Endothelial cell of umbilical vein (primary cell): ENCODE measurements around the gene ZNF366. TPM values are rescaled to one million over a fixed set of nuclear protein-coding genes. Genes with fewer than 3 reads are reported as not detected.

Source experiments
- BruUV-seq: library from RNA; stranded (reverse); fragments of 400-500 nt; replicated peaks from 2 replicates; lab custom pipeline; 2021; lab: Mats Ljungman, UMichigan
- CTCF ChIA-PET: fragments of 300-600, 350-600 bp; sonication (Branson Sonifier 250); formaldehyde crosslinking; loops from one replicate; lab custom pipeline; 2021; ENCODE audit warnings: antibody characterized with exemption, inconsistent platforms; lab: Charles Lee
- POLR2A ChIA-PET: fragments of 300-600, 350-600 bp; sonication (Branson Sonifier 250); formaldehyde crosslinking; loops from one replicate; lab custom pipeline; 2021; ENCODE audit warnings: antibody characterized with exemption, inconsistent platforms; lab: Charles Lee
- DNase-seq: peaks from one replicate; pipeline ENCODE4 v3.0.0-alpha.2; 2011; ENCODE audit warnings: low read depth, low spot score
- FAIRE-seq: peaks from 2 replicates; lab custom pipeline; 2011; peaks lifted over from hg19 to GRCh38; lab: Jason Lieb, UNC
- H2AFZ ChIP-seq: 2 replicates; pipeline ENCODE4 v1.6.0; 2012; ENCODE audit warnings: low read depth, low read length, control low read depth, inconsistent platforms
- H3K27ac ChIP-seq: 2 replicates; pipeline ENCODE4 v1.5.1; 2011; ENCODE audit warnings: low read depth, mild to moderate bottlenecking, control low read depth, low read length, moderate library complexity; ENCODE audit not compliant: insufficient read depth
- H3K27me3 ChIP-seq, 2 experiments: 2 replicates each; pipeline versions ENCODE4 v1.6.0 to v1.6.1; 2011; ENCODE audit warnings: low read length in 2 of 2, mixed read lengths in 1 of 2; ENCODE audit not compliant: control insufficient read depth in 2 of 2, insufficient read depth in 2 of 2
- H3K36me3 ChIP-seq, 2 experiments: 2 replicates in 1 of 2; 3 replicates in 1 of 2; pipeline ENCODE4 v1.5.1; 2011; ENCODE audit warnings: low read length in 2 of 2, mild to moderate bottlenecking in 1 of 2, moderate library complexity in 1 of 2; ENCODE audit not compliant: control insufficient read depth in 2 of 2, insufficient read depth in 2 of 2; ENCODE audit errors: extremely low read depth in 1 of 2
- H3K4me1 ChIP-seq: 3 replicates; pipeline ENCODE4 v1.5.1; 2011; ENCODE audit warnings: mild to moderate bottlenecking, low read length; ENCODE audit not compliant: control insufficient read depth, insufficient read depth; ENCODE audit errors: extremely low read depth
- H3K4me2 ChIP-seq: 2 replicates; pipeline ENCODE4 v1.6.1; 2011; ENCODE audit warnings: low read length, control low read depth, mixed read lengths; ENCODE audit not compliant: insufficient read depth
- H3K4me3 ChIP-seq, 3 experiments: fragments of 200-600 bp in 1 of 3; sonication (generic), shearing (Covaris generic) in 1 of 3; replicated peaks in 1 of 3; 2 replicates each; pipeline ENCODE4 v1.5.1; 2011 to 2016; ENCODE audit warnings: control low read depth in 3 of 3, low read length in 3 of 3, mild to moderate bottlenecking in 2 of 3, inconsistent platforms in 1 of 3, low read depth in 1 of 3, moderate library complexity in 1 of 3; ENCODE audit not compliant: insufficient read depth in 1 of 3
- H3K79me2 ChIP-seq: 2 replicates; pipeline ENCODE4 v1.6.0; 2012; ENCODE audit warnings: low read length, inconsistent platforms; ENCODE audit not compliant: control insufficient read depth, insufficient read depth
- H3K9ac ChIP-seq: replicated peaks from 2 replicates; pipeline ENCODE3; 2011; ENCODE audit warnings: low read length, control low read depth; ENCODE audit not compliant: insufficient read depth; ENCODE audit errors: extremely low read depth
- H3K9me1 ChIP-seq: replicated peaks from 3 replicates; pipeline ENCODE4 v1.6.0; 2011; ENCODE audit warnings: mild to moderate bottlenecking, low read length; ENCODE audit not compliant: control insufficient read depth, insufficient read depth; ENCODE audit errors: extremely low read depth
- H3K9me3 ChIP-seq: replicated peaks from 2 replicates; pipeline ENCODE4 v1.5.1; 2012; ENCODE audit warnings: low read length, inconsistent platforms; ENCODE audit not compliant: control insufficient read depth, insufficient read depth
- H4K20me1 ChIP-seq: replicated peaks from 2 replicates; pipeline ENCODE3; 2011; ENCODE audit warnings: mild to moderate bottlenecking, low read length; ENCODE audit not compliant: control insufficient read depth, insufficient read depth; ENCODE audit errors: extremely low read depth
- EZH2 ChIP-seq: IDR thresholded peaks from 2 replicates; pipeline ENCODE4 v1.6.1; 2012; ENCODE audit warnings: borderline replicate concordance, low read depth, mild to moderate bottlenecking, moderate library complexity, low read length, inconsistent platforms; ENCODE audit not compliant: severe bottlenecking
- FOS ChIP-seq: IDR thresholded peaks from 2 replicates; pipeline ENCODE4 v1.6.1; 2011; ENCODE audit warnings: mild to moderate bottlenecking, low read length, moderate library complexity, borderline replicate concordance; ENCODE audit not compliant: insufficient read depth
- GATA2 ChIP-seq: IDR thresholded peaks from 2 replicates; pipeline ENCODE4 v1.7.0; 2011; ENCODE audit warnings: low read depth, mild to moderate bottlenecking, moderate library complexity, mixed read lengths, low read length; ENCODE audit not compliant: insufficient read length, insufficient read depth
- JUN ChIP-seq: IDR thresholded peaks from 2 replicates; pipeline ENCODE4 v1.6.1; 2011; ENCODE audit warnings: borderline replicate concordance, low read depth; ENCODE audit not compliant: insufficient read length, insufficient read depth
- MAX ChIP-seq: IDR thresholded peaks from 2 replicates; pipeline ENCODE4 v1.6.1; 2011; ENCODE audit not compliant: insufficient read depth, insufficient read length
- MYC ChIP-seq: IDR thresholded peaks from one replicate; pipeline ENCODE4 v1.6.1; 2011; ENCODE audit warnings: mild to moderate bottlenecking, low read depth, low read length
- POLR2A ChIP-seq: IDR thresholded peaks from 2 replicates; pipeline ENCODE4 v1.6.1; 2012; ENCODE audit warnings: low read depth, mild to moderate bottlenecking, control low read depth, low read length
- POLR2AphosphoS5 ChIP-seq: IDR thresholded peaks from 2 replicates; pipeline ENCODE4 v1.6.1; 2012; ENCODE audit warnings: low read depth, mild to moderate bottlenecking, control low read depth, low read length, moderate library complexity; ENCODE audit not compliant: insufficient read depth
- dilution Hi-C: fragments of 300-500 bp; cut with MboI; formaldehyde crosslinking; loops from one replicate; pipeline ENCODE4 v1.15.0; 2019; ENCODE audit warnings: low sequenced_read_pairs; ENCODE audit not compliant: extremely low pct_ligation_motif_present
- intact Hi-C: fragments of 100-400 bp; cut with micrococcal nuclease; formaldehyde crosslinking; loops from one replicate; pipeline ENCODE4 v1.10.0; 2022
- polyA plus RNA-seq, 4 experiments: library from polyadenylated mRNA; depleted of rRNA in 3 of 4; stranded (reverse) in 3 of 4; unstranded in 1 of 4; fragments of >200 nt; gene quantifications; 2 replicates each; pipeline versions ENCODE4 v1.2.1 to v1.2.3, GENCODE V29; 2011 to 2012; ENCODE audit warnings: missing spikeins in 1 of 4
- total RNA-seq: library from RNA; stranded (reverse); gene quantifications from 2 replicates; pipeline ENCODE4 v1.2.3, GENCODE V29; 2021
- TF ChIP-seq, protein P1 (sequence below), 2 donors: IDR thresholded peaks; 1 replicate in 1 of 2; 2 replicates in 1 of 2; pipeline ENCODE4 v1.5.1; 2011; ENCODE audit warnings: low read length in 2 of 2, mild to moderate bottlenecking in 2 of 2, moderate library complexity in 2 of 2, control low read depth in 1 of 2, inconsistent platforms in 1 of 2, low read depth in 1 of 2; ENCODE audit not compliant: insufficient read depth in 1 of 2; ENCODE audit errors: extremely low read depth in 1 of 2

ZNF366 gene
- total and polyA plus RNA-seq, 2 donors (not counting 3 experiments of a cell fraction or from before 2014, with no cell fraction given): 1.3 to 4.1 TPM

DNA sequence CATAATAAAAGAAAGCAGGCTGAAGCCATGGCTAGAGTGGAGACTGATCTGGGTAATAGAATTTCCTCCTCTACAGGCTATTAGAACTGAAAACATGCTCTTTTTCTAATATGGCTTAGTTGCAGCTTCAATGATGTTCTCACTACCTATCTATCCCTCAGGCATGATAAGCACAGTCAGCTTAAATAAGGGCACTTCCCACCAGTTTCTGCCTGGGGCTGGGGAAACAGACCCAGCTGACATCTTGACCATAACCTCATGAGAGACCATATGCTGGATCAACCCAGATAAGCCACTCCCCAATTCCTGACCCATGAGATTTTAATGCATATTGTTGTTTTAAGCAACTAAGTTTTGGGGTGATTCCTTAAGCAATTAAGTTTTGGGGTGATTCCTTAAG lies 81.2 kb downstream of the ZNF366 start:
- H3K27ac ChIP-seq: no peak overlapping the region
- DNase-seq (no peak), FAIRE-seq (no peak)
- H4K20me1 ChIP-seq: no peaks in the 10 kb centered on the region
- no peaks in the 10 kb centered on the region for H3K9me1 ChIP-seq
- no peaks in the 10 kb centered on the region for H3K79me2 ChIP-seq
- H3K27me3 ChIP-seq: no peaks in the 10 kb centered on the region
- POLR2A ChIA-PET: no interaction called here
- H2AFZ ChIP-seq: no peak overlapping the region
- intact Hi-C loops (no loop called here), dilution Hi-C loops (no loop called here)
- TF ChIP-seq JUN (no peak), MAX (no peak), EZH2 (no peak), MYC (no peak)
- TF ChIP-seq, protein P1, sequence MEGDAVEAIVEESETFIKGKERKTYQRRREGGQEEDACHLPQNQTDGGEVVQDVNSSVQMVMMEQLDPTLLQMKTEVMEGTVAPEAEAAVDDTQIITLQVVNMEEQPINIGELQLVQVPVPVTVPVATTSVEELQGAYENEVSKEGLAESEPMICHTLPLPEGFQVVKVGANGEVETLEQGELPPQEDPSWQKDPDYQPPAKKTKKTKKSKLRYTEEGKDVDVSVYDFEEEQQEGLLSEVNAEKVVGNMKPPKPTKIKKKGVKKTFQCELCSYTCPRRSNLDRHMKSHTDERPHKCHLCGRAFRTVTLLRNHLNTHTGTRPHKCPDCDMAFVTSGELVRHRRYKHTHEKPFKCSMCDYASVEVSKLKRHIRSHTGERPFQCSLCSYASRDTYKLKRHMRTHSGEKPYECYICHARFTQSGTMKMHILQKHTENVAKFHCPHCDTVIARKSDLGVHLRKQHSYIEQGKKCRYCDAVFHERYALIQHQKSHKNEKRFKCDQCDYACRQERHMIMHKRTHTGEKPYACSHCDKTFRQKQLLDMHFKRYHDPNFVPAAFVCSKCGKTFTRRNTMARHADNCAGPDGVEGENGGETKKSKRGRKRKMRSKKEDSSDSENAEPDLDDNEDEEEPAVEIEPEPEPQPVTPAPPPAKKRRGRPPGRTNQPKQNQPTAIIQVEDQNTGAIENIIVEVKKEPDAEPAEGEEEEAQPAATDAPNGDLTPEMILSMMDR (IDR thresholded peaks at IDR 0.05; ENCODE audit: extremely low read depth in 1 of 2, insufficient read depth in 1 of 2, low read depth in 1 of 2, low read length in 2 of 2): no peak
- no peaks in the 10 kb centered on the region for H3K4me1 ChIP-seq
- H3K4me2 ChIP-seq: no peak overlapping the region
- H3K9ac ChIP-seq: no peak overlapping the region
- CTCF ChIA-PET: interaction anchor here (1.2 kb wide), 1 partner anchor 60 kb away, joined by 4 read pairs; no protein-coding TSS in a partner anchor
- H3K4me3 ChIP-seq: no peak overlapping the region
- no peaks in the 10 kb centered on the region for H3K9me3 ChIP-seq
- no TSS peak for BruUV-seq
- H3K36me3 ChIP-seq: no peaks in the 10 kb centered on the region

GRCh38 chr5:72418271-72418670 lies 88.9 kb downstream of the ZNF366 start:
- Histone ChIP-seq H3K27me3 (no peaks in the 10 kb centered on the region), H3K9me3 (no peaks in the 10 kb centered on the region), H3K9ac (no peak overlapping the region), H3K4me3 (no peak overlapping the region), H2AFZ (no peak overlapping the region), H3K79me2 (no peaks in the 10 kb centered on the region), H3K9me1 (no peaks in the 10 kb centered on the region), H3K27ac (no peak overlapping the region), H3K36me3 (no peaks in the 10 kb centered on the region), H4K20me1 (no peaks in the 10 kb centered on the region), H3K4me1 (no peaks in the 10 kb centered on the region), H3K4me2 (no peak overlapping the region)
- ChIA-PET CTCF (no interaction called here), POLR2A (no interaction called here)
- dilution Hi-C loops: no loop called here
- no peak for DNase-seq
- no peak for FAIRE-seq
- TF ChIP-seq GATA2 (no peak), POLR2AphosphoS5 (no peak), JUN (no peak), EZH2 (no peak), MYC (no peak), FOS (no peak), MAX (no peak), POLR2A (no peak)
- TF ChIP-seq, protein P1 (IDR thresholded peaks at IDR 0.05; ENCODE audit: extremely low read depth in 1 of 2, insufficient read depth in 1 of 2, low read depth in 1 of 2, low read length in 2 of 2): no peak
- intact Hi-C loops: no loop called here
- BruUV-seq: no TSS peak
